Measurements from ENCODE around the gene DOCK3. TPM values are rescaled to one million over a fixed set of nuclear protein-coding genes. Genes with fewer than 3 reads are reported as not detected.

The DOCK3 gene
- total and polyA plus RNA-seq, 2 of the 4 experiments (the other 2 are of a cell fraction): under 0.01 to 0.12 TPM

GRCh38 chr3:51422211-51422610, 747.5 kb downstream of the DOCK3 start:
- Histone ChIP-seq H3K9me3 (ENCODE audit: control insufficient read depth, insufficient read depth, low read length) (no peaks in the 10 kb centered on the region), H3K14ac (replicated peaks; ENCODE audit: low read depth, low read length) (no peak overlapping the region), H3K56ac (ENCODE audit: extremely low read depth, insufficient read depth, low read length) (no peak overlapping the region), H3K23ac (ENCODE audit: low read depth, low read length) (no peak overlapping the region), H3K27me3 (ENCODE audit: control insufficient read depth, insufficient read depth, low read length) (no peaks in the 10 kb centered on the region), H3K79me1 (ENCODE audit: low read depth in 1 of 2, low read length in 2 of 2) (no peaks in the 10 kb centered on the region; a peak in 1 of 4 replicates), H3K4me3 (ENCODE audit: insufficient read depth, low read depth, low read length) (no peak overlapping the region), H3K18ac (ENCODE audit: low read depth, low read length) (no peak overlapping the region), H2BK15ac (ENCODE audit: low read depth, low read length) (no peak overlapping the region), H2BK5ac (ENCODE audit: low read depth, low read length, poor library complexity, severe bottlenecking) (no peak overlapping the region), H2AK9ac (replicated peaks; ENCODE audit: low read depth, low read length, poor library complexity) (no peak overlapping the region), H3K9me1 (ENCODE audit: insufficient read depth, low read length) (no peaks in the 10 kb centered on the region), H3K4ac (ENCODE audit: low read depth, low read length) (no peak overlapping the region), H2AFZ (replicated peaks; ENCODE audit: low read length, poor library complexity) (no peak overlapping the region), H2AK5ac (ENCODE audit: low read depth, low read length) (no peak overlapping the region), H2BK120ac (ENCODE audit: low read depth, low read length) (no peak overlapping the region), H3K9ac (ENCODE audit: low read depth, low read length) (no peak overlapping the region), H4K91ac (ENCODE audit: insufficient read depth, low read depth, low read length) (no peak overlapping the region), H3K4me1 (ENCODE audit: control insufficient read depth, insufficient read depth, low read length) (no peaks in the 10 kb centered on the region), H3K4me2 (ENCODE audit: low read depth, low read length) (no peak overlapping the region), H3K36me3 (ENCODE audit: control insufficient read depth, insufficient read depth, low read length) (peaks cover 19% of the 10 kb centered on the region), H4K8ac (ENCODE audit: low read depth in 2 of 2, low read length in 2 of 2) (no peak overlapping the region), H2BK20ac (ENCODE audit: low read depth, low read length) (no peak overlapping the region), H3K27ac (ENCODE audit: insufficient read depth, low read length) (no peak overlapping the region), H4K20me1 (ENCODE audit: insufficient read depth, low read length) (no peaks in the 10 kb centered on the region), H4K5ac (ENCODE audit: low read depth, low read length) (no peak overlapping the region)
- ChIA-PET CTCF (interaction anchor here (0.7 kb wide), 1 partner anchor 9 kb away, joined by 3 read pairs; no protein-coding TSS in a partner anchor), POLR2A (ENCODE audit: unreplicated experiment) (no interaction called here)
- dilution Hi-C loops (cut with HindIII; ENCODE audit: low sequenced_read_pairs, unreplicated experiment) (no loop called here), intact Hi-C loops (cut with micrococcal nuclease) (no loop called here), in situ Hi-C loops (cut with MboI; ENCODE audit: low sequenced_read_pairs) (no loop called here)
- no CpG with 5 or more reads among the region's 3 CpGs for WGBS, 2 experiments (ENCODE audit: extremely low coverage in 2 of 2, insufficient read length in 1 of 2)
- no TSS peak for BruUV-seq (replicated peaks)
- no peak for ATAC-seq (ENCODE audit: low read depth)
- TF ChIP-seq MAZ (IDR thresholded peaks at IDR 0.05; ENCODE audit: borderline replicate concordance, low read depth, low read length) (no peak), CHD1 (IDR thresholded peaks at IDR 0.05; ENCODE audit: low read depth, low read length) (no peak), SMC3 (IDR thresholded peaks at IDR 0.05; ENCODE audit: low read depth, low read length) (no peak), RCOR1 (IDR thresholded peaks at IDR 0.05; ENCODE audit: insufficient replicate concordance, low read length) (no peak), ELK1 (IDR thresholded peaks at IDR 0.05; ENCODE audit: borderline replicate concordance, low read depth, low read length) (no peak), BHLHE40 (IDR thresholded peaks at IDR 0.05; ENCODE audit: low read depth, low read length) (no peak), RAD21 (IDR thresholded peaks at IDR 0.05; ENCODE audit: low read length) (no peak), POLR2A (IDR thresholded peaks at IDR 0.05; ENCODE audit: low read depth, low read length) (no peak), CEBPB (IDR thresholded peaks at IDR 0.05; ENCODE audit: low read depth, low read length) (no peak), NFE2L2 (IDR thresholded peaks at IDR 0.05; ENCODE audit: low read depth, low read length) (no peak), CTCF (conservative IDR thresholded peaks at IDR 0.05; ENCODE audit: low read depth, low read length) (no peak), USF2 (IDR thresholded peaks at IDR 0.05; ENCODE audit: low read depth, low read length) (no peak), FOS (IDR thresholded peaks at IDR 0.05; ENCODE audit: low read depth, low read length) (no peak), RFX5 (IDR thresholded peaks at IDR 0.05; ENCODE audit: low read depth, low read length) (no peak), MXI1 (IDR thresholded peaks at IDR 0.05; ENCODE audit: borderline replicate concordance, low read depth, low read length) (no peak), MAFK (IDR thresholded peaks at IDR 0.05; ENCODE audit: low read depth, low read length) (no peak)
- no peak for DNase-seq

Data from IMR-90 (cell line).